Vagina (tissue), 2 donors: ENCODE measurements around the gene BCL2L14. TPM values are rescaled to one million over a fixed set of nuclear protein-coding genes. Genes with fewer than 3 reads are reported as not detected.

Source experiments
- DNase-seq, 2 donors: peaks; one replicate each; pipeline ENCODE4 v3.0.0-alpha.2; 2017; ENCODE audit errors: extremely low spot score in 2 of 2
- H3K27ac ChIP-seq: fragments of 200-600 bp; sonication (generic); one replicate; pipeline ENCODE4 v1.5.1; 2019
- H3K27me3 ChIP-seq: fragments of 200-600 bp; sonication (generic); one replicate; pipeline ENCODE4 v1.5.1; 2019
- H3K36me3 ChIP-seq, 2 donors: fragments of 200-600 bp; sonication (generic); one replicate each; pipeline ENCODE4 v1.5.1; 2017 to 2019
- H3K4me1 ChIP-seq: fragments of 200-600 bp; sonication (generic); one replicate; pipeline ENCODE4 v1.5.1; 2019
- H3K4me3 ChIP-seq, 2 donors: fragments of 200-600 bp; sonication (generic); 1 replicate in 1 of 2; 2 replicates in 1 of 2; pipeline ENCODE4 v1.5.1; 2016 to 2019
- H3K9me3 ChIP-seq: fragments of 200-600 bp; sonication (generic); one replicate; pipeline ENCODE4 v1.5.1; 2019
- POLR2A ChIP-seq, 2 donors: fragments of 450-650 bp; IDR thresholded peaks; one replicate each; pipeline ENCODE4 v1.6.1; 2017; ENCODE audit warnings: antibody characterized with exemption in 2 of 2, mild to moderate bottlenecking in 2 of 2, moderate library complexity in 2 of 2
- POLR2AphosphoS5 ChIP-seq, 2 donors: sonication (generic); formaldehyde crosslinking; IDR thresholded peaks; one replicate each; pipeline ENCODE4 v1.9.0; 2017; ENCODE audit warnings: antibody characterized with exemption in 2 of 2, mild to moderate bottlenecking in 2 of 2, low read depth in 1 of 2; ENCODE audit not compliant: insufficient read depth in 1 of 2
- intact Hi-C: fragments of 100-400 bp; cut with DNase I; formaldehyde crosslinking; loops from one replicate; pipeline ENCODE4 v1.15.1; 2023
- total RNA-seq: library from RNA; depleted of rRNA; stranded (reverse); fragments of >200 nt; gene quantifications from one replicate; pipeline ENCODE4 v1.2.3, GENCODE V29; 2016
- TF ChIP-seq, protein P1 (sequence below), 3 experiments: fragments of 450-650 bp in 2 of 3; fragments of 200-600 bp in 1 of 3; sonication (generic) in 1 of 3; IDR thresholded peaks; one replicate each; pipeline ENCODE4 v1.5.1; 2017 to 2019; ENCODE audit warnings: antibody characterized with exemption in 3 of 3, mild to moderate bottlenecking in 2 of 3, moderate library complexity in 2 of 3

The BCL2L14 gene
- total RNA-seq, 1 donor from 2014 or later, result not detected

DNA sequence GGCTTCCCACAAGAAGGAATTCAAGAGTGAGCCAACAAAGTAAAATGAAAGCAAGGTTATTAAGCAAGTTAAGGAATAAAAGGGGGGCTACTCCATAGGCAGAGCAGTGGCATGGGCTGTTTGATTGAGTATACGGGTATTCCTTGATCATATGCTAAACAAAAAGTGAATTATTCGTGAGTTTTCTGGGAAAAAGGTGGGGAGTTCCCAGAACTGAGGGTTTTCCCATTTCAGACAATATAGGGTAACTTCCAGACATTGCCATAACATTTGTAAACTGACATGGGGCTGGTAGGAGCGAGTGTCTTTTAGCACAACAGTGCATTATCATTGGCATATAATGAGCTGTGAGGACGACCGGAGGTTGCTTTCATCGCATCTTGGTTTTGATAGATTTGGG is 2.0 kb upstream of the BCL2L14 start:
- no peak for DNase-seq
- Histone ChIP-seq H3K4me3 (no peak overlapping the region), H3K9me3 (no peaks in the 10 kb centered on the region), H3K36me3 (no peaks in the 10 kb centered on the region), H3K4me1 (no peaks in the 10 kb centered on the region), H3K27ac (no peak overlapping the region), H3K27me3 (no peaks in the 10 kb centered on the region)
- intact Hi-C loops, result no loop called here
- TF ChIP-seq POLR2A (IDR thresholded peaks at IDR 0.05) (no peak), POLR2AphosphoS5 (IDR thresholded peaks at IDR 0.05; ENCODE audit: insufficient read depth in 1 of 2, low read depth in 1 of 2) (no peak)

DNA sequence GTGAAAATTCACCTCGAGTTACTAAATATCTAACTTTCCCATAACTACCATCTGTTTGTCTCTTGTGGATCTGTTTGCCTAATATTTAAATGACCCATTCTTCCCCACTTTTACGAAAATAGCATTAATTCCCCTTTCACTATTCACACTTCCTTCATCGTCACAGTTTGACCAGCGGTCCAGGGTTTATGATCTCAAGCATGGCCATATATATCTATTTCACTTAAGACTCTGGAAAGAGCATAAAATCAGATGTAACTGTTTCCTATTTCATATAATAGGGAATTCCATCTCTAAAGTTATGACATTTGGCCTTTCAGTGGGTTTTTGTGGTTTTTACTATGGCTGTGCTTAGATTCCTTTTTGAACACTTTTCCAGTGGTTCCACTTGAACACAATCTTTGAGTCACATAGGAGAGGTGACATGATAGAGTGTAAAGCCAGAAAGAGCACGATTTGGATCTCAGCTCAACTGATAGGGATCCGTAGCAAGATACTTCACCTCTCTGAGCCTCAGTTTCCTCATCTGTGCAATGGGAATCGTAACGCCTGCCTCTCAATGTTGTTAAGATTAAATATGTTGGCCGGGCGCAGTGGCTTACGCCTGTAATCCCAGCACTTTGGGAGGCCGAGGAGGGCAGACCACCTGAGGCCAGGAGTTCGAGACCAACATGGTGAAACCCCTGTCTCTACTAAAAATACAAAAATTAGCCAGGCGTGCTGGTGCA is 754 bp upstream of the BCL2L14 start:
- intact Hi-C loops, result no loop called here
- no peak for DNase-seq
- Histone ChIP-seq H3K36me3 (no peaks in the 10 kb centered on the region), H3K4me1 (no peaks in the 10 kb centered on the region), H3K27me3 (no peaks in the 10 kb centered on the region), H3K9me3 (no peaks in the 10 kb centered on the region), H3K4me3 (no peak overlapping the region), H3K27ac (no peak overlapping the region)
- TF ChIP-seq, protein P1, sequence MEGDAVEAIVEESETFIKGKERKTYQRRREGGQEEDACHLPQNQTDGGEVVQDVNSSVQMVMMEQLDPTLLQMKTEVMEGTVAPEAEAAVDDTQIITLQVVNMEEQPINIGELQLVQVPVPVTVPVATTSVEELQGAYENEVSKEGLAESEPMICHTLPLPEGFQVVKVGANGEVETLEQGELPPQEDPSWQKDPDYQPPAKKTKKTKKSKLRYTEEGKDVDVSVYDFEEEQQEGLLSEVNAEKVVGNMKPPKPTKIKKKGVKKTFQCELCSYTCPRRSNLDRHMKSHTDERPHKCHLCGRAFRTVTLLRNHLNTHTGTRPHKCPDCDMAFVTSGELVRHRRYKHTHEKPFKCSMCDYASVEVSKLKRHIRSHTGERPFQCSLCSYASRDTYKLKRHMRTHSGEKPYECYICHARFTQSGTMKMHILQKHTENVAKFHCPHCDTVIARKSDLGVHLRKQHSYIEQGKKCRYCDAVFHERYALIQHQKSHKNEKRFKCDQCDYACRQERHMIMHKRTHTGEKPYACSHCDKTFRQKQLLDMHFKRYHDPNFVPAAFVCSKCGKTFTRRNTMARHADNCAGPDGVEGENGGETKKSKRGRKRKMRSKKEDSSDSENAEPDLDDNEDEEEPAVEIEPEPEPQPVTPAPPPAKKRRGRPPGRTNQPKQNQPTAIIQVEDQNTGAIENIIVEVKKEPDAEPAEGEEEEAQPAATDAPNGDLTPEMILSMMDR (IDR thresholded peaks at IDR 0.05), result no peak
- TF ChIP-seq POLR2A (IDR thresholded peaks at IDR 0.05), result no peak
- no peak for TF ChIP-seq POLR2AphosphoS5 (IDR thresholded peaks at IDR 0.05; ENCODE audit: insufficient read depth in 1 of 2, low read depth in 1 of 2)

DNA sequence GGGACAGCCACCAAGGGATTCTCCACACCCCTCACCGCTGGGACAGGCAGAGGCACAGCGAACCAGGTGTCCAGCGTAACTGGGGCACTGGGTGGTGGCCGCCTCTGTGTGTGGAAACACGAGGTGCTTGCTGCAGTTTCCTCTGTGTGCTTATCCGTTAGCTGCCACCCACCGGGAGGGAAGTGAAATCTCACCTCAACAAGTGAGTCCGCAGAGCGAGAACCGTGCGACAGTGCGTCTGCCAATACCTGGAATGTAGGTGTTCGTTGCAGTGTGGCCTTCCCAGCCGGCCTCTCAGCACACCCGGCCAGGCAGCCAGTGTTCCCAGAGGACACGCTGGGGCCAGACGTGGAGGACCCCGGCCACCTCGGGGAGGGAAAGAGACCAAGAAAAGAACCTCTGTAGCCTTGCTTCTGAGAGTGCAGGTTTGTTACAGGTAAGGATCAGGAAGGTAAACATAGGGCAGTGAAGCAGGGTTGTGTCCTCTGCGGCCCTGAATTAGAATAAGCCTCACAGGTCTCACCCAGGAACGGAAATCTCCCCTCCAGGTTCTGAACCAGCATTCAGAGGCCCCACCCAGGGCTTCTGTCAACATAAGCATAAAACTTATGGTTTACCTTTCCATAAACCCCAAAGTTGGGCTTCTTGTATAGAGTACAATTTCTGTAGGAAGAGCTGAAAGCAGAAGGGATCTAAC is 1.5 kb downstream of the BCL2L14 start:
- DNase-seq, result no peak
- intact Hi-C loops, result no loop called here
- H3K27ac ChIP-seq, result no peak overlapping the region

DNA sequence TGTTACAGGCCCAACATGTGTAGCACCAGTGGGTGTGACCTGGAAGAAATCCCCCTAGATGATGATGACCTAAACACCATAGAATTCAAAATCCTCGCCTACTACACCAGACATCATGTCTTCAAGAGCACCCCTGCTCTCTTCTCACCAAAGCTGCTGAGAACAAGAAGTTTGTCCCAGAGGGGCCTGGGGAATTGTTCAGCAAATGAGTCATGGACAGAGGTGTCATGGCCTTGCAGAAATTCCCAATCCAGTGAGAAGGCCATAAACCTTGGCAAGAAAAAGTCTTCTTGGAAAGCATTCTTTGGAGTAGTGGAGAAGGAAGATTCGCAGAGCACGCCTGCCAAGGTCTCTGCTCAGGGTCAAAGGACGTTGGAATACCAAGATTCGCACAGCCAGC is 8.6 kb downstream of the BCL2L14 start:
- no peaks in the 10 kb centered on the region for H3K4me1 ChIP-seq
- intact Hi-C loops, result no loop called here
- no peaks in the 10 kb centered on the region for H3K27me3 ChIP-seq
- H3K9me3 ChIP-seq, result no peaks in the 10 kb centered on the region
- peak in 1 of 2 donors; percentile 72 for DNase-seq
- no peak overlapping the region for H3K27ac ChIP-seq
- TF ChIP-seq POLR2AphosphoS5 (IDR thresholded peaks at IDR 0.05; ENCODE audit: insufficient read depth in 1 of 2, low read depth in 1 of 2) (no peak), POLR2A (IDR thresholded peaks at IDR 0.05) (no peak)
- TF ChIP-seq, protein P1 (IDR thresholded peaks at IDR 0.05), result no peak
- no peaks in the 10 kb centered on the region for H3K36me3 ChIP-seq
- no peak overlapping the region for H3K4me3 ChIP-seq

More for the DNA sequence above, 1.5 kb downstream of the BCL2L14 start:
- Histone ChIP-seq H3K27me3 (no peaks in the 10 kb centered on the region), H3K4me1 (no peaks in the 10 kb centered on the region), H3K4me3 (no peak overlapping the region), H3K9me3 (no peaks in the 10 kb centered on the region), H3K36me3 (no peaks in the 10 kb centered on the region)
- TF ChIP-seq POLR2AphosphoS5 (IDR thresholded peaks at IDR 0.05; ENCODE audit: insufficient read depth in 1 of 2, low read depth in 1 of 2) (no peak), POLR2A (IDR thresholded peaks at IDR 0.05) (no peak)
- TF ChIP-seq, protein P1 (IDR thresholded peaks at IDR 0.05), result no peak

DNA sequence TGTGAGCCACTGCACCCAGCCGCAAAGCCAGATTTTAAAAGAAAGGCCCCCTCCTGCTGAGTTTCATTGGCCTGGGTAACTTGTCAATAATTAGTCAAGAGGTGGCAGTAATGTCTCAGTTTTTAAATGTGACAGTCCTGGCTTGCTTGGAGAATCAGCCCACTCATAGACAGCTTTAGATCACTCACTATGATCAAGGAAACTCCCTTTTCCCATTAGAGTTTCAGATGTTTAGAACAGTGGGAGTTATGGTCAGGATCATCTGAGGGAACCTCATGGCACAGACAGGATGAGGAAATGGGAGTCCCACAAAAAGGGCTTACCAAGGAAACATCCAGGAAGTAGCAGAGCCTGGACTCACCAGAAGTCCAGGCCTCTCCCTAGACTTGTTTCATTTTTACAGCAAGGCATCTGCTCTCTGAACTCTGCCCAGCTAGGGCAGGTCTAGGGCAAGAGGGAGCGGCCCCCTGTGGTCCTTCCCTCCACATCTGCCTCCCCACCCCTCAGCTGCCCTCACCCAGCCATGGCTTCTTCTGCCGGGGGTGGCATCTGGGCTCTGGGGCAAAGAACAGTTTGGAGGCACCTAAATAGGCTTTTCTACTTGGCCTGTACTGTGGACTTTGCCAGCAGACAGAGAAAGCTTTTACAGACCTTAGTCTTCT is 11.2 kb downstream of the BCL2L14 start:
- DNase-seq, result peak in 1 of 2 donors; percentile 87
- no peaks in the 10 kb centered on the region for H3K9me3 ChIP-seq
- no peak for TF ChIP-seq POLR2AphosphoS5 (IDR thresholded peaks at IDR 0.05; ENCODE audit: insufficient read depth in 1 of 2, low read depth in 1 of 2)
- TF ChIP-seq, protein P1 (IDR thresholded peaks at IDR 0.05), result peak; percentile 8 to 38 (median 9)
- no peaks in the 10 kb centered on the region for H3K36me3 ChIP-seq
- H3K27ac ChIP-seq, result peak overlapping the region; percentile 42
- intact Hi-C loops, result loop anchor here (2.0 kb wide), 1 partner anchor 253 kb away; no protein-coding TSS in a partner anchor
- no peaks in the 10 kb centered on the region for H3K4me1 ChIP-seq
- H3K27me3 ChIP-seq, result no peaks in the 10 kb centered on the region
- H3K4me3 ChIP-seq, result no peak overlapping the region
